Ovary (tissue), 9 donors: Measurements from ENCODE around the gene RNLS. TPM values are rescaled to one million over a fixed set of nuclear protein-coding genes. Genes with fewer than 3 reads are reported as not detected.

Source experiments
- DNase-seq, 5 donors: peaks; one replicate each; pipeline ENCODE4 v3.0.0-alpha.2; 2019 to 2020
- H3K27ac ChIP-seq, 2 donors: fragments of 200-600 bp; one replicate each; pipeline versions ENCODE4 v1.5.1 to v1.8.0; 2019 to 2022
- H3K27me3 ChIP-seq: fragments of 200-600 bp; one replicate; pipeline ENCODE4 v1.8.0; 2022
- H3K36me3 ChIP-seq: fragments of 200-600 bp; sonication (generic); one replicate; pipeline ENCODE4 v1.5.1; 2019
- H3K4me1 ChIP-seq: one replicate; pipeline ENCODE4 v1.8.1; 2013; ENCODE audit warnings: mild to moderate bottlenecking, moderate library complexity; ENCODE audit not compliant: insufficient read depth
- H3K4me3 ChIP-seq: fragments of 200-600 bp; sonication (generic); one replicate; pipeline ENCODE4 v1.5.1; 2017
- H3K9me3 ChIP-seq, 2 donors: fragments of 200-600 bp in 1 of 2; sonication (generic) in 1 of 2; one replicate each; pipeline versions ENCODE4 v1.5.1 to v1.8.1; 2013 to 2019; ENCODE audit warnings: mild to moderate bottlenecking in 1 of 2, moderate library complexity in 1 of 2
- EP300 ChIP-seq: sonication (generic); formaldehyde crosslinking; IDR thresholded peaks from one replicate; pipeline ENCODE4 v1.6.1; 2017; ENCODE audit warnings: antibody characterized with exemption
- POLR2A ChIP-seq: fragments of 450-650 bp; IDR thresholded peaks from one replicate; pipeline ENCODE4 v1.6.1; 2017; ENCODE audit warnings: antibody characterized with exemption, mild to moderate bottlenecking, moderate library complexity
- WGBS, 3 donors: extraction: QIAGEN DNeasy Blood & Tissue Kit in 1 of 3; methylation state at CpG; one replicate each; pipeline versions ENCODE4 v1.1.5 to v1.1.7; 2013 to 2017; 5-methylcytosine and 5-hydroxymethylcytosine counted together
- intact Hi-C, 4 donors: fragments of 100-400 bp; cut with DNase I; formaldehyde crosslinking; loops; one replicate each; pipeline versions ENCODE4 v1.11.0 to v1.15.1; 2022 to 2023
- polyA plus RNA-seq, 2 donors: library from polyadenylated mRNA; stranded (reverse); fragments of 200-250 nt in 1 of 2; fragments of 350-450 nt in 1 of 2; fragmentation: Illumina TruSeq in 1 of 2; extraction: RNeasy Lipid Tissue Mini Kit (QIAGEN cat#74804) in 1 of 2; gene quantifications; one replicate each; pipeline ENCODE4 v1.2.3, GENCODE V29; 2013 to 2014
- total RNA-seq, 7 donors: library from RNA; depleted of rRNA in 2 of 7; stranded (reverse); fragments of >200 nt in 2 of 7; fragmentation: NEBNext Ultra II Directional in 3 of 7; extraction: Animal tissue kit (Norgen Biotek cat#: 25700) in 3 of 7; gene quantifications; one replicate each; pipeline versions ENCODE4 v1.1.0 to v1.2.4, GENCODE V29; 2016 to 2023
- TF ChIP-seq, protein P1 (sequence below), 3 donors: fragments of 450-650 bp in 2 of 3; fragments of 200-600 bp in 1 of 3; IDR thresholded peaks; one replicate each; pipeline versions ENCODE4 v1.5.1 to v1.8.0; 2016 to 2022; ENCODE audit warnings: antibody characterized with exemption in 3 of 3, mild to moderate bottlenecking in 1 of 3
- donor health status: DM: no; HTN: no; CAD: no; lungs with moderate emphysema.
- donor health status: DM: no; HTN: no; CAD: no.
- donor health status: Bipolar disorder and iron deficiency.
- donor health status: DM: yes; HTN: yes; CAD: no.
- donor health status: DM: no; HTN: no; CAD: no.
- donor health status: DM: yes; HTN: yes; CAD: no.

The RNLS gene
- total and polyA plus RNA-seq, 9 donors = 7.5 to 21.9 (median 11.8) TPM

DNA sequence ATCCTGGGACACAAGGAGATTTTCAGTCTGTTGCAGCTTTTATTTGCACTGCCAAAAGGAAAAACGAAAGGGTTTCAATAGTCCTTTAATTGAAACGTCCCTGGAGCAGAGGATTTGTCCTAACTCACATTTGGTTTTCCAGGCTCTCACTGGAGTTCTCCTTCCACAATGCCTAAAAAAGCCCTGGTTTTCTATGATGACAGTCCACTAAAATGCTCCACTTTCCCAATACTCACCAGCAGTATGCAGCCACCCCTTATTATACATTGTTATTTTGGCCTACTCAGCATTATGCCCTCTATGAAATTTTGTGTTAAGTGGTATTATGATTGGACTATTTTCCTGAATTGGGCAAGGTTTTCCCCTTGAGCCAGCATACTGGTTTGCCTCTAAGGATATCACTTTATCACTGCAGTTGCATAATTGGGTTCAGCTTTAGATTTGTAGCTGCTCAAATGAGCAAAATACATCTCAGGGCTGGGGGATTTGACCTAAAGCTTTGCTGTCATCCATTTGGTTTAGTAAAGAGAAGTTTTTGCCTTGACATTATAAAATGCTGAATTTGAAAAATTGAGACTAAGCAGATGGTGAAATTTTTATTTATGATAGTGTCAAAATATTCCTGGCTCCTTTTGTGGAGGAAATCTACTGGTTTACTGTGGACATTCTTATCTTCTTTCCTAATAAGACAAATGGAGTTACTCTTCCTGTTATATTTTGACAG is 239.2 kb downstream of the RNLS start:
- no peaks in the 10 kb centered on the region for H3K27me3 ChIP-seq
- DNase-seq = no peak
- TF ChIP-seq EP300 = no peak
- TF ChIP-seq POLR2A = no peak
- TF ChIP-seq, protein P1, sequence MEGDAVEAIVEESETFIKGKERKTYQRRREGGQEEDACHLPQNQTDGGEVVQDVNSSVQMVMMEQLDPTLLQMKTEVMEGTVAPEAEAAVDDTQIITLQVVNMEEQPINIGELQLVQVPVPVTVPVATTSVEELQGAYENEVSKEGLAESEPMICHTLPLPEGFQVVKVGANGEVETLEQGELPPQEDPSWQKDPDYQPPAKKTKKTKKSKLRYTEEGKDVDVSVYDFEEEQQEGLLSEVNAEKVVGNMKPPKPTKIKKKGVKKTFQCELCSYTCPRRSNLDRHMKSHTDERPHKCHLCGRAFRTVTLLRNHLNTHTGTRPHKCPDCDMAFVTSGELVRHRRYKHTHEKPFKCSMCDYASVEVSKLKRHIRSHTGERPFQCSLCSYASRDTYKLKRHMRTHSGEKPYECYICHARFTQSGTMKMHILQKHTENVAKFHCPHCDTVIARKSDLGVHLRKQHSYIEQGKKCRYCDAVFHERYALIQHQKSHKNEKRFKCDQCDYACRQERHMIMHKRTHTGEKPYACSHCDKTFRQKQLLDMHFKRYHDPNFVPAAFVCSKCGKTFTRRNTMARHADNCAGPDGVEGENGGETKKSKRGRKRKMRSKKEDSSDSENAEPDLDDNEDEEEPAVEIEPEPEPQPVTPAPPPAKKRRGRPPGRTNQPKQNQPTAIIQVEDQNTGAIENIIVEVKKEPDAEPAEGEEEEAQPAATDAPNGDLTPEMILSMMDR (IDR thresholded peaks at IDR 0.05) = no peak

DNA sequence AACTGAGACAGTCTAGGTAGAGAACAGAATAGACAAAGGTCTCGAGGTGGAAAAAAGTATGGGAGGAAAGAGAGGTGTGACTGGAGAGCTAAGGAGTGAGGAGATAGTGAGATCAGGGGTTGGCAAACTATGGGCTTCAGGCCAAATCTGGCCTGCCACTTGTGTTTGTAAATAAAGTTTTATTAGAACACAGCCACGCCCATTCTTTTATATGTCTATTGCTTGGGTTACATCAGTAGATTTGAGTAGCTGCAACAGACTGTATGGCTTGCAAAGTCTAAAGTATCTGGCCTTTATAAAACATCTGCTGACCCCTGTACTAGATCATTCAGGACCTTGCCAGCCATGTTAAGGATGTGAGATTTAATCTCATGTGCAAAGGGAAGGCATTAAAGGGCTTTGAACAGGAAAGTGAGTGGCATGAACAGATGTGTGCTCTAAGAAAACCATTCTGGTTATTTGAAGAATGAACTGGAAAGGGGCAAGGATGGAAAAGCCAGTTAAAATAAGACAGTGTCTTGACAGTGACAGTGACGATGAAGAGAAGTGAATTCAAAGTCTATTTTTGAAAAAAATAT is 240.3 kb downstream of the RNLS start:
- H3K9me3 ChIP-seq = no peaks in the 10 kb centered on the region
- TF ChIP-seq POLR2A (no peak), EP300 (no peak)
- TF ChIP-seq, protein P1 (IDR thresholded peaks at IDR 0.05) = no peak
- H3K4me3 ChIP-seq = no peak overlapping the region
- peaks cover 3% of the 10 kb centered on the region for H3K4me1 ChIP-seq
- no peaks in the 10 kb centered on the region for H3K36me3 ChIP-seq
- 96 to 99% (median 98%) methylated on average over 3 of the region's 3 CpGs for WGBS, 3 donors
- intact Hi-C loops = no loop called here
- H3K27me3 ChIP-seq = no peaks in the 10 kb centered on the region
- DNase-seq = no peak
- no peak overlapping the region for H3K27ac ChIP-seq

More for the DNA sequence above, 239.2 kb downstream of the RNLS start:
- Histone ChIP-seq H3K9me3 (no peaks in the 10 kb centered on the region), H3K36me3 (no peaks in the 10 kb centered on the region), H3K4me3 (no peak overlapping the region), H3K27ac (peak overlapping the region in 1 of 2 donors; percentile 20), H3K4me1 (peaks cover 3% of the 10 kb centered on the region)
- WGBS, 3 donors = 7 to 20% (median 11%) methylated on average over 2 of the region's 2 CpGs
- intact Hi-C loops = no loop called here

DNA sequence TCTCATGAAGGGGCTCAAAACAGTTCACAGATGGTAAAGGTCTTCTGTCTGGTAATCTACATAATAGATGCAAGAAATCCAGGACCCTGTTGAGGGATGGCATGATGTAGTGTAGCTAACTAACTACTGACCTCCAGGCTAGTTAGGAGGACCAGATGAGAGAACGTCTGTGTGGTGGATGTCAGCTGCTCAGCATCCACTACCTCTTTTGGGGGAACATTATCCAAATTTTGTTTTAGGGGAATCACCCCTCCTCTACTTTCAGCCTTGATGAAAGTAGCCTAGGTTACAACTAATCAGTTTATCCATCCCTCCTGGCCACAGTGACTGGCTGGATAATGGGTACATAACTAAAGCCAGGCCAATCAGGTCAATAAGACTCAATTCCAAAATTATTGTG is 246.0 kb downstream of the RNLS start:
- 92 to 97% (median 94%) methylated on average over 1 of the region's 1 CpG for WGBS, 3 donors
- DNase-seq = no peak

DNA sequence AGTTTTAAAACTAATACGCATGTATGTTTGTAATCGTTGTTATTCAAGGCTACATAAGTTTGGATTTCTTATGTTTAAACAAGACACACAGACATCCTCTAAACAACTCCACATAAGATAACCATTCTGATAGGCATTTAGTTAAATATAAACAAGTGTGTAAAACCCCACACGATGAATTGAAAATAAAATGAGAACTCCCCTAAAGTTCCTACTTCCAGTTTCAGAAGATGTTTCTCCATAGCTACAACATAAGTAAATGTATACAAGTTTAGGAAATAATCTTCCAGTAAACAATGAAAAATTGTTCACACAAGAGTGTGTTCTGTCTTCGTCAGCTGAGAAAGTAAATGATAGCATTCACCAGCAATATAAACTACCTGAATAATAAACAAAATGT is 246.8 kb downstream of the RNLS start:
- no peak for TF ChIP-seq POLR2A
- TF ChIP-seq, protein P1 (IDR thresholded peaks at IDR 0.05) = no peak
- no peak for TF ChIP-seq EP300
- Histone ChIP-seq H3K27ac (no peak overlapping the region), H3K9me3 (no peaks in the 10 kb centered on the region), H3K36me3 (no peaks in the 10 kb centered on the region), H3K4me3 (no peak overlapping the region), H3K27me3 (no peaks in the 10 kb centered on the region), H3K4me1 (no peaks in the 10 kb centered on the region)
- intact Hi-C loops = no loop called here
- WGBS, 3 donors = 27 to 59% (median 38%) methylated on average over 4 of the region's 4 CpGs
- no peak for DNase-seq

More for the DNA sequence above, 246.0 kb downstream of the RNLS start:
- Histone ChIP-seq H3K27ac (no peak overlapping the region), H3K27me3 (no peaks in the 10 kb centered on the region), H3K4me1 (no peaks in the 10 kb centered on the region), H3K36me3 (no peaks in the 10 kb centered on the region), H3K9me3 (no peaks in the 10 kb centered on the region), H3K4me3 (no peak overlapping the region)
- no peak for TF ChIP-seq POLR2A
- TF ChIP-seq EP300 = no peak
- TF ChIP-seq, protein P1 (IDR thresholded peaks at IDR 0.05) = no peak
- intact Hi-C loops = no loop called here
